GM19324 (cell line): ENCODE results near the gene LIN7A.

Experiments used
- ATAC-seq: cut with Tn5 transposase; IDR thresholded peaks from one replicate; pipeline ENCODE4 v1.9.1; 2021; ENCODE audit warnings: mild to moderate bottlenecking, moderate library complexity; ENCODE audit not compliant: unreplicated experiment, low FRiP score

LIN7A gene

GRCh38 chr12:80766897-80767296 is 170.8 kb downstream of the LIN7A start:
- ATAC-seq, result peak; percentile 97

- ATAC-seq, result no peak
These were observed 171.5 kb downstream of the LIN7A start for GRCh38 chr12:80766210-80766609.

- ATAC-seq, result no peak
These were observed 173.9 kb downstream of the LIN7A start for GRCh38 chr12:80763874-80764273.

GRCh38 chr12:80761838-80762237 is 175.9 kb downstream of the LIN7A start:
- ATAC-seq, result no peak

GRCh38 chr12:80756875-80757274 is 180.9 kb downstream of the LIN7A start:
- ATAC-seq, result no peak

GRCh38 chr12:80754274-80754673 is 183.5 kb downstream of the LIN7A start:
- ATAC-seq, result no peak

- no peak for ATAC-seq
These were observed 185.3 kb downstream of the LIN7A start for GRCh38 chr12:80752464-80752863.

GRCh38 chr12:80749456-80749855 is 188.3 kb downstream of the LIN7A start:
- no peak for ATAC-seq

- no peak for ATAC-seq
These were observed 189.9 kb downstream of the LIN7A start for GRCh38 chr12:80747800-80748199.

- no peak for ATAC-seq
These were observed 191.8 kb downstream of the LIN7A start for GRCh38 chr12:80745851-80746505.
